Inflammatory macrophage treated with lipopolysaccharide for 1 hour (primary cell): Measurements from ENCODE around the gene ALG8.
A peak's percentile ranks its signal among the peaks of the same experiment; 100 is the strongest.
"Not testable (repeated sequence)": the region's sequence is repeated elsewhere in the genome, so short reads cannot be mapped to it uniquely, and the experiment has no call there.

Experiments
- DNase-seq, 2 donors: peaks; one replicate each; pipeline ENCODE4 v3.0.0-alpha.2; 2020 to 2022

The ALG8 gene

DNA sequence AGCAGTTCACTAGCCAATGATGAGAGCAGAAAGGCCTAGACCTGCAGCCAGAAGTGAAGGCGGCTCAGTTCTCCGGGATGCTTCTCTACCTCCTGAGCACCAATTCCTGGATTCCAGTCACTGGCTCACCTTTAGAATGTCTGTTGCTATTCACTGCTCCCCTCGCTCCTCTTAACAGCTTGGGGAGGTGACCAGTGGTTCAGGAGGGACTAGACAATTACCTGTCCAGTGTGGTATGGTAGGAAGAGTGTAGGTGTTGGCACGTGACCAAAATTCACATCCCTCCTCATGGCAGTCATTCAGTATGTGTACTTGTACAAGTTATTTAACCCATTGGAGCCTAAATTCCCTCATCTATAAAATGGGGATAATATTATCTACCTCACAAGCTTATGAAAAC is 71.7 kb downstream of the ALG8 start:
- DNase-seq, result no peak

GRCh38 chr11:78066471-78066870 is 73.0 kb downstream of the ALG8 start:
- peak; percentile 29 to 57 for DNase-seq

- DNase-seq, result no peak
Measured at GRCh38 chr11:78065203-78065602, 74.2 kb downstream of the ALG8 start.

DNA sequence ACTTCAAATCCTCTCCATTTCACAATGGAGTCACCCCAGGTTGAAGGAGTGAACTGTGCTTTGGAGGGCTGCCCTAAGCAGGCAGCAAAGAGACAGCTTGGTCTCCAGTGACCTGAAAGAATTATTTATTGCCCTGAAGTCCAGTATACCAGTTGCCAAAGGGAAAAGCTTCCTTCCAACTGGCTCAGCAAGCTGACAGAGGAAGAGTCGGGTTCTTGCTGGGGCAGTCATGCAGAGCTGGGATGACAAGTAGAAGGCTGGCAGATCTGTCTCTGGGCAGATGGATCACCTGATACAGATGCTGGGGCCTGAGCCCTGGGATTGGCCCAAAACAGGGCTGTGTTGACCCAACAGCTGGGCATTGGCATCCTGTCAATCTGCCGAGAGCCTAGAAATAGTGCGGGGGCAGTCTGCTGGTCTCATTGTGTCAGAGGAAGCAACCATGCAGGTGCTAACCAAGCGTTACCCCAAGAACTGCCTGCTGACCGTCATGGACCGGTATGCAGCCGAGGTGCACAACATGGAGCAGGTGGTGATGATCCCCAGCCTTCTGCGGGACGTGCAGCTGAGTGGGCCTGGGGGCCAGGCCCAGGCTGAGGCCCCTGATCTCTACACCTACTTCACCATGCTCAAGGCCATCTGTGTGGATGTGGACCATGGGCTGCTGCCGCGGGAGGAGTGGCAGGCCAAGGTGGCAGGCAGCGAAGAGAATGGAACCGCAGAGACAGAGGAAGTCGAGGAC is 75.8 kb downstream of the ALG8 start, which contains the start of gene THRSP:
TSS of gene THRSP (plus strand) at position 422 of the 742 bp plus-strand sequence. CDS start at position 443, 21 bp downstream.
- DNase-seq, result no peak

- no peak for DNase-seq
Measured at GRCh38 chr11:78062671-78063070, 76.8 kb downstream of the ALG8 start.

- DNase-seq, result no peak
Measured at GRCh38 chr11:78061921-78062311, 77.5 kb downstream of the ALG8 start.

DNA sequence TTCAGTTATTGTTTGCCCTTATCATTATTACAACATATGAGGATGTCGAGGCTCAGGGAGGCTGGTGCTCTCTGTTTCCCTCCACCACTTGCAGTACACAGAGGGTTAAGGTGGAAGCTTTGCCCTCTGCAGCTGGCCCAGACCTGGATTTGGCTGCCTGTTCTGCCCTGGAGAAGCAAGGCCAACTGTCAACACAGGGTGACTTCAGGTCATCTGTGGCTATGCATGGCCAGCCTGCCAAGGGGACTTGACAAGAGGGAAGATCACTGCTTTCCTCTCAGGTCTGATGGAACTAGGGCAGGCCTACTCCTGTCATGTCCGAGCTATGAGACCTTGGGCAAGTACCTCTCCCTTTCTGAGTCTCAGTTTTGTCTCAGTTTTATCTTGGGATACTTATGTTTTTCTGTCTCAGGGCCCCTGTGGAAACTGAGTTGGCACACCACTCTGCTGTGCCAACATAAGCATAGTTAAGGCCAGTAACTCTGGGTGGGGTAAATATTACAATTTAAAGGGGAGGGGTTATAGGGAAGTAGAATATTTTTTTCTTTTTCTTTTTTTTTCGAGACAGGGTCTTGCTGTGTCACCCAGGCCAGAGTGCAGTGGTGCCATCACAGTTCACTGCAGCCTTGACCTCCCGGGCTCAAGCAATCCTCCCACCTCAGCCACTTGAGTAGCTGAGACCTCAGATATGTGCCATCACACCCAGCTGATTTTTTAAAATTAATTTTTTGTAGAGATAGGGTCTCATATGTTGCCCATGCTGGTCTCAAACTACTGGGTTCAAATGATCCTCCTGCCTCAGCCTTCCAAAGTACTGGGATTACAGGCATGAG is 78.1 kb downstream of the ALG8 start:
- no peak for DNase-seq

- DNase-seq, result no peak
Measured at GRCh38 chr11:78060533-78060932, 78.9 kb downstream of the ALG8 start.

DNA sequence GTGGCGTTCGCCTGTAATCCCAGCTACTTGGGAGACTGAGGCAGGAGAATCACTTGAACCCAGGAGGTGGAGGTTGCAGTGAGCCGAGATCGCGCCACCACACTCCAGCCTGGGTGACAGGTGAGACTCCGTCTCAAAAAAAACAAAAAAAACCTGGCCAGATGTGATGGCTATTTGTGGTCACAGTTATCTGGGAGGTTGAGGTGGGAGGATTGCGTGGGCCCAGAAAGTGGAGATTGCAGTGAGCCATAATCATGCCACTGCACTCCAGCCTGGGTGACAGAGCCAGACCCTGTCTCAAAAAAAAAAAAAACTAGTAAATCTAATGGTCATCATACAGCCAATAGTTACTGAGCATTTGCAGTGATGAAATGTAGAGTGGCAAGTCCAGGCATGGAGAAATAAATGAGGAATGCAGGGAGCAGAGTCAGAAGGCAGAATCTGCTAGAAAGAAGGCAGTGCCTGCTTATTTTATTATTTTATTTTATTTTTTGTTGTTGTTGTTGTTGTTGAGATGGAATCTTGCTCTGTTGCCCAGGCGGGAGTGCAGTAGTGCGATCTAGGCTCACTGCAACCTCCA is 79.6 kb downstream of the ALG8 start:
- DNase-seq, result not testable (repeated sequence)

GRCh38 chr11:78057462-78058055 is 81.9 kb downstream of the ALG8 start:
- no peak for DNase-seq

GRCh38 chr11:78056093-78056492 is 83.3 kb downstream of the ALG8 start:
- DNase-seq, result no peak

- no peak for DNase-seq
Measured at GRCh38 chr11:78054971-78055370, 84.5 kb downstream of the ALG8 start.

DNA sequence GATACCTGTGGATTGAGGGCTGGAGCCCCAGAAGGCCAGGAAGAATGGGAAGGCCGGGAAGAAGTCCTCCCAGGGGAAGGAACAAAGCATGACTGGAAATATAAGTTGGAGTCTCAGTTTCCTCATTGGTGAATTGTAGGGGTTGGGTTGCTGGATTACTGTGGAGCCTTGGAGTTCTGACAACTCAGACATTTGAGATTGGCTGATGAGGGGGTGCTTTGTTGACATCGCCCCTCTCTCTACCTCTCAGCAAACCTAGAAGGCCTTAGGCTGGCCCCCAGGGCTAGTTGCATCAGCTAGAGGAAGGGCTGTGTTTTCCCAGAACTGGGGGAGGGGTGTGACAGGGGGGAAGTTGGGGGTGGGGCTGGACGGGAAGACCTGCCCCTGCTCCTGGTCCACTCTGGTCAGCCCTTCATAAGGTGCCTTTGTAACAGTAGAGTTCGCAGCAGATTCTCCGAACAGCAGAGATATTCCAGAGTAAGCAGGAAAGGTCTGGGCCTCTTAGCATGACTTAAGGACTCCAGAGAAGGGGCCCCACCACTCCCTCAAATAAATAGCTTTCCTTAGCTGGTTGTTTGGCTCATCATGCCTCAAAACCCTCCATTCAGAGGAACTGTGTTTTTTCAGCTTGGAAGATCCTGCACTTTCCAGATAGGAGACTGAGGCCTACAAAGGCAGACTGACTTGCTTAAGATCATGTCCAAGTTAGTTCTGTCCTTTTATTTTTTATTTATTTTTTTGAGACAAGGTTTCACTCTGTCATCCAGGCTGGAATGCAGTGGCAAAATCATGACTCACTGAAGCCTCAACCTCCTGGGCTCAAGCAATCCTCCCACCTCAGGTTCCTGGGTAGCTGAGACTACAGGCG is 88.2 kb downstream of the ALG8 start:
- no peak for DNase-seq
